Sigmoid colon (tissue), 7 donors: ENCODE data around the gene CT45A3. TPM values are rescaled to one million over a fixed set of nuclear protein-coding genes. Genes with fewer than 3 reads are reported as not detected.
"Not testable (repeated sequence)": the region's sequence is repeated elsewhere in the genome, so short reads cannot be mapped to it uniquely, and the experiment has no call there.

ENCODE experiments used
- DNase-seq: peaks from one replicate; pipeline ENCODE4 v3.0.0-alpha.2; 2019
- H3K27ac ChIP-seq, 4 donors: fragments of 200-600 bp; sonication (generic); one replicate each; pipeline ENCODE4 v1.5.1; 2016 to 2019; ENCODE audit warnings: mild to moderate bottlenecking in 1 of 4
- H3K27me3 ChIP-seq, 3 donors: fragments of 200-600 bp; sonication (generic); one replicate each; pipeline ENCODE4 v1.5.1; 2019; ENCODE audit warnings: mild to moderate bottlenecking in 1 of 3
- H3K36me3 ChIP-seq, 4 donors: fragments of 200-600 bp; sonication (generic); one replicate each; pipeline ENCODE4 v1.5.1; 2016 to 2019
- H3K4me1 ChIP-seq, 4 donors: fragments of 200-600 bp; sonication (generic); one replicate each; pipeline ENCODE4 v1.5.1; 2017 to 2019
- H3K4me3 ChIP-seq, 4 donors: fragments of 200-600 bp; sonication (generic); one replicate each; pipeline ENCODE4 v1.5.1; 2017 to 2019; ENCODE audit warnings: mild to moderate bottlenecking in 2 of 4, moderate library complexity in 1 of 4
- H3K9me3 ChIP-seq, 4 donors: fragments of 200-600 bp in 3 of 4; sonication (generic) in 3 of 4; one replicate each; pipeline versions ENCODE4 v1.5.1 to v1.6.1; 2013 to 2019
- CTCF ChIP-seq, 4 experiments: fragments of 450-650 bp in 3 of 4; fragments of 200-600 bp in 1 of 4; IDR thresholded peaks; one replicate each; pipeline ENCODE4 v1.5.1; 2016 to 2019; ENCODE audit warnings: antibody characterized with exemption in 4 of 4, mild to moderate bottlenecking in 3 of 4, moderate library complexity in 2 of 4
- EP300 ChIP-seq, 4 donors: sonication (generic); formaldehyde crosslinking; IDR thresholded peaks; one replicate each; pipeline ENCODE4 v1.6.1; 2017; ENCODE audit warnings: antibody characterized with exemption in 4 of 4
- POLR2A ChIP-seq, 2 donors: fragments of 450-650 bp; IDR thresholded peaks; one replicate each; pipeline ENCODE4 v1.6.1; 2016; ENCODE audit warnings: antibody characterized with exemption in 2 of 2, mild to moderate bottlenecking in 2 of 2, moderate library complexity in 2 of 2
- POLR2AphosphoS5 ChIP-seq, 4 donors: sonication (generic); formaldehyde crosslinking; IDR thresholded peaks; one replicate each; pipeline ENCODE4 v1.6.1; 2017; ENCODE audit warnings: antibody characterized with exemption in 4 of 4
- WGBS, 2 donors: extraction: QIAGEN DNeasy Blood & Tissue Kit; methylation state at CpG; one replicate each; pipeline ENCODE4 v1.1.7; 2013; 5-methylcytosine and 5-hydroxymethylcytosine counted together
- intact Hi-C: fragments of 100-400 bp; cut with DNase I; formaldehyde crosslinking; loops from one replicate; pipeline ENCODE4 v1.15.1; 2023
- polyA plus RNA-seq, 3 donors: library from polyadenylated mRNA; stranded (reverse); fragments of 200-250 nt; gene quantifications; one replicate each; pipeline ENCODE4 v1.2.3, GENCODE V29; 2013
- small RNA-seq, 3 donors: library from RNA; depleted of rRNA; stranded (forward); fragments of <200 nt; gene quantifications; one replicate each; pipeline ENCODE3, GENCODE V24; 2016
- total RNA-seq, 4 donors: library from RNA; depleted of rRNA; stranded (reverse); fragments of >200 nt; gene quantifications; one replicate each; pipeline ENCODE4 v1.1.0, GENCODE V29; 2016
- donor health status: healthy with polysubstance abuse.
- donor health status: Bipolar disorder and iron deficiency.
- donor health status: healthy.

Gene CT45A3
- total and polyA plus RNA-seq, 7 donors, result not detected

- Histone ChIP-seq H3K4me1 (no peaks in the 10 kb centered on the region), H3K9me3 (no peaks in the 10 kb centered on the region), H3K36me3 (no peaks in the 10 kb centered on the region), H3K27me3 (no peaks in the 10 kb centered on the region), H3K27ac (no peak overlapping the region), H3K4me3 (no peak overlapping the region)
- 91 to 92% methylated on average over 20 of the region's 20 CpGs for WGBS, 2 donors
- TF ChIP-seq POLR2A (IDR thresholded peaks at IDR 0.05) (no peak), POLR2AphosphoS5 (IDR thresholded peaks at IDR 0.05) (no peak), CTCF (IDR thresholded peaks at IDR 0.05) (no peak), EP300 (IDR thresholded peaks at IDR 0.05) (no peak)
- DNase-seq, result no peak
- intact Hi-C loops, result no loop called here
Observed at GRCh38 chrX:135713795-135714194, 54.2 kb downstream of the CT45A3 start.

- H3K27me3 ChIP-seq, DNase-seq, H3K9me3 ChIP-seq, H3K27ac ChIP-seq, H3K4me3 ChIP-seq, H3K36me3 ChIP-seq, H3K4me1 ChIP-seq, intact Hi-C loops: not testable (repeated sequence)
- whole genome bisulfite sequencing, 2 donors, result 86 to 89% methylated on average over 10 to 12 of the region's 15 CpGs
Observed at GRCh38 chrX:135713183-135713689, 54.8 kb downstream of the CT45A3 start, which contains the start of gene CT45A1. Gene CT45A1, plus strand, starts transcription at chrX:135713639. Its CDS starts 5,302 bp downstream, at chrX:135718941.

Small RNA genes within 50 kb of the gene (small RNA-seq; reads per million reads assigned to genes)
- gene AC240442.1, result 0 reads per million in 3 donors

Other genes with a start within 250 kb of the CT45A3 start
- 10 to 100 TPM in 1 of 4 donors, 1 to 10 TPM in 3; 8.7 to 10.5 (median 9.0) TPM for gene INTS6L, start 247.5 kb downstream of the CT45A3 start, total RNA-seq
- 10 to 100 TPM in 1 of 3 donors, 1 to 10 TPM in 2; 2.3 to 10.2 (median 3.0) TPM for gene INTS6L, start 247.5 kb downstream of the CT45A3 start, polyA plus RNA-seq
- not detected for gene CT45A1, start 54.6 kb downstream of the CT45A3 start, total RNA-seq
- not detected for gene CT45A1, start 54.6 kb downstream of the CT45A3 start, polyA plus RNA-seq
- not detected for gene CT45A5, start 17.3 kb upstream of the CT45A3 start, total RNA-seq
- not detected for gene CT45A5, start 17.3 kb upstream of the CT45A3 start, polyA plus RNA-seq
- gene CT45A6, start 34.6 kb upstream of the CT45A3 start, total RNA-seq, result not detected
- not detected for gene CT45A6, start 34.6 kb upstream of the CT45A3 start, polyA plus RNA-seq
- gene CT45A2, start 51.8 kb upstream of the CT45A3 start, total RNA-seq, result not detected
- gene CT45A2, start 51.8 kb upstream of the CT45A3 start, polyA plus RNA-seq, result not detected
- not detected for gene CT45A7, start 69.1 kb upstream of the CT45A3 start, total RNA-seq
- gene CT45A7, start 69.1 kb upstream of the CT45A3 start, polyA plus RNA-seq, result not detected
- gene CT45A8, start 86.3 kb upstream of the CT45A3 start, total RNA-seq, result not detected
- not detected for gene CT45A8, start 86.3 kb upstream of the CT45A3 start, polyA plus RNA-seq
- not detected for gene CT45A9, start 103.6 kb upstream of the CT45A3 start, total RNA-seq
- gene CT45A9, start 103.6 kb upstream of the CT45A3 start, polyA plus RNA-seq, result not detected
- not detected for gene CT45A10, start 125.3 kb upstream of the CT45A3 start, total RNA-seq
- gene CT45A10, start 125.3 kb upstream of the CT45A3 start, polyA plus RNA-seq, result not detected
- gene SAGE1, start 125.5 kb upstream of the CT45A3 start, total RNA-seq, result not detected
- not detected for gene SAGE1, start 125.5 kb upstream of the CT45A3 start, polyA plus RNA-seq
- gene MMGT1, start 205.8 kb upstream of the CT45A3 start, total RNA-seq, result 10 to 100 TPM; 27.7 to 35.1 (median 32.5) TPM
- gene MMGT1, start 205.8 kb upstream of the CT45A3 start, polyA plus RNA-seq, result 10 to 100 TPM in 1 of 3 donors, 1 to 10 TPM in 2; 5.1 to 13.6 (median 6.0) TPM
- gene SLC9A6, start 217.2 kb upstream of the CT45A3 start, total RNA-seq, result 10 to 100 TPM; 12.5 to 16.9 (median 14.4) TPM
- 1 to 10 TPM; 1.8 to 8.2 (median 3.2) TPM for gene SLC9A6, start 217.2 kb upstream of the CT45A3 start, polyA plus RNA-seq